ENCODE results near the gene UBE4B. TPM values are rescaled to one million over a fixed set of nuclear protein-coding genes. Genes with fewer than 3 reads are reported as not detected.
"Not testable (repeated sequence)": the region's sequence is repeated elsewhere in the genome, so short reads cannot be mapped to it uniquely, and the experiment has no call there.

The UBE4B gene
- 88.1 and 91.5 TPM in 2 replicates for total RNA-seq (2014; rRNA removed; shearing (Covaris generic))

- DNase-seq, result peak; percentile 100
- H3K27me3 ChIP-seq (ENCODE audit: control insufficient read depth, insufficient read depth, low read length), result no peaks in the 10 kb centered on the region
- H3K36me3 ChIP-seq (replicated peaks; ENCODE audit: control insufficient read depth, insufficient read depth, low read length), result no peaks in the 10 kb centered on the region
- peak within 1 kb of the TSS; percentile 99 for H3K4me3 ChIP-seq (ENCODE audit: insufficient read depth, low read depth, low read length)
These were observed at the start of gene UBE4B for GRCh38 chr1:10032590-10033358. Gene UBE4B (plus strand): TSS chr1:10032958. CDS start chr1:10033671, 713 bp downstream.

DNA sequence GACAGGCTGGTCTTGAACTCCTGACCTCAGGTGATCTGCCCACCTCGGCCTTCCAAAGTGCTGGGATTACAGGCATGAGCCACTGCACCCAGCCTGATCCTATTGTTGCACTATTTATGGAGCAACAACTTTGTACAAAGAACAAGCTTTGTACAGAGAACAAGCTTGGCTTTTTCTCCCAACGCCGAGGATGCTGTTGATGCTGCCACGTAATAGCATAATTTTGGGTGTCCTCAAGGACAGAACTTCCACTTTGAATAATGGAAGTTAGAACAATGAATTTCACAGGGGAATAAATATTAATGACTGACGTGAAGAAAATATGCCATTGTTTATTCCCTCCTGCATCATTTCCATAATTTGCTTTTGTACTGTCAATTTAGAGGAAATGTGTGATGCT lies 48.5 kb upstream of the UBE4B start:
- no peaks in the 10 kb centered on the region for H3K27me3 ChIP-seq (ENCODE audit: control insufficient read depth, insufficient read depth, low read length)
- H3K4me3 ChIP-seq (ENCODE audit: insufficient read depth, low read depth, low read length), result no peak overlapping the region
- DNase-seq, result no peak
- H3K36me3 ChIP-seq (replicated peaks; ENCODE audit: control insufficient read depth, insufficient read depth, low read length), result no peaks in the 10 kb centered on the region

GRCh38 chr1:9985001-9985400 lies 47.8 kb upstream of the UBE4B start:
- Histone ChIP-seq H3K36me3 (replicated peaks; ENCODE audit: control insufficient read depth, insufficient read depth, low read length) (no peaks in the 10 kb centered on the region), H3K4me3 (ENCODE audit: insufficient read depth, low read depth, low read length) (no peak overlapping the region), H3K27me3 (ENCODE audit: control insufficient read depth, insufficient read depth, low read length) (no peaks in the 10 kb centered on the region)
- DNase-seq, result no peak

DNA sequence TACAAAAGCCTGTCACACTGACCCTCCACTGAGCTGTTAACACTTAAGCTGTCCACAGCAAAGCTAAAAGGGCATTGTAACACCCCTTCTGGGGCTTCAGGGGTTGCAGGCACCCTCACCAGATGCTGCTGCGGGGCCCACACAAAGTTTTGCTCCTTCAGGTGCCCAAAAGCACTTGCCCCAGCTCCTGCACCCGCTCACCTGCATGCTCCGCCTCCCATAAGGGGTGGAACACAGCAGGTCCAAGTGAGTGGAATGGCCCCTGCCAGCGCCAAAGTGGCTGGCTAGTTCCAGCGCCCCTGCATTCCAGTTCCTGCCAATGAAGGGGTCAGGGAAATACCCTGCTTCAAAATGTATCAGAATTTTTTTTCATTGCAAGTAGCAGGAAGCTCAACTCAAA lies 43.0 kb upstream of the UBE4B start:
- Histone ChIP-seq H3K4me3 (ENCODE audit: insufficient read depth, low read depth, low read length) (no peak overlapping the region), H3K27me3 (ENCODE audit: control insufficient read depth, insufficient read depth, low read length) (no peaks in the 10 kb centered on the region), H3K36me3 (replicated peaks; ENCODE audit: control insufficient read depth, insufficient read depth, low read length) (no peaks in the 10 kb centered on the region)
- DNase-seq, result no peak

GRCh38 chr1:9990944-9991343 lies 41.8 kb upstream of the UBE4B start:
- no peaks in the 10 kb centered on the region for H3K36me3 ChIP-seq (replicated peaks; ENCODE audit: control insufficient read depth, insufficient read depth, low read length)
- H3K27me3 ChIP-seq (ENCODE audit: control insufficient read depth, insufficient read depth, low read length), result peaks cover 3% of the 10 kb centered on the region; the same call in 1 of the 2 replicates
- no peak overlapping the region for H3K4me3 ChIP-seq (ENCODE audit: insufficient read depth, low read depth, low read length)
- DNase-seq, result no peak

DNA sequence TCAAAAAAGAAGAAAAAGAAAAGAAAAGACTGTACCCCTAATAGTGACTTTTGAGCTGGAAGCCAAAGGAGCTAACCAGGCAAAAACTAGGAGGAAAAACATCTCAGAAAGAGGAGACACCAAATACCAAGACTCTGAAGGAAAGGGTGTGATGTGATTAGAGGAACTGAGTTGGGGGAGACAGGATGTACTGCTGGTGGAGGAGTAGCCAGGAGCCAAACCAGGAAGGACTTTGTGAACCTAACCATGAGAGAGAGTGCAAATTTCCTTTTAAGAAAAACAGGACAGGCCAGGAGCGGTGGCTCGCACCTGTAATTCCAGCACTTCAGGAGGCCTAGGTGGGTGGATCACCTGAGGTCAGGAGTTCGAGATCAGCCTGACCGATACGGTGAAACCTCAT lies 39.8 kb upstream of the UBE4B start:
- Histone ChIP-seq H3K36me3 (replicated peaks; ENCODE audit: control insufficient read depth, insufficient read depth, low read length) (no peaks in the 10 kb centered on the region), H3K4me3 (ENCODE audit: insufficient read depth, low read depth, low read length) (no peak overlapping the region), H3K27me3 (ENCODE audit: control insufficient read depth, insufficient read depth, low read length) (peaks cover 21% of the 10 kb centered on the region)
- no peak for DNase-seq

DNA sequence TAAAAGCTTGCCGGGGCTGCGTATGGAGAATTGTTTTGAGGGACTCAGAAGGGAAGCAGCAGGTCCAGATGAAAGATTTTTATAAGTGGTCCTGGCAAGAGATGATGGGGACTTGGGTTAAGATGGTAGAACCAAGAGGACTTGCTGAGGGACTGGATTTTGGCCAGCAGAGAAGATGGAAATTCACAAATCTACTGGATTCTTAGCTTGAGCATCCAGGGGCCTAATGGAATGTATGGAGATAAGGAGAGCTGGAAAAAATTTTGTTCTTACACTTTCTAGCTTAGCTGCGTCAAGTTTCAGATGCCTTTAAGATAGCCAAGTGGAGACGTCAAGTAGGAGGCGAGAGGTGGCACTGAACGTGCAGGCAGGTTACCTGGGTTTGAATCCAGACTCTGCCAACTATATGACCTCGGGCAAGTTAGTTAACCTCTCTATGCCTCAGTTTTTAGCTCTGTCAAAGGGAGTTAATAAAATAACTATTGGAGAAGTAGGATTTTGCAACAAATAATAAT lies 39.1 kb upstream of the UBE4B start:
- Histone ChIP-seq H3K36me3 (replicated peaks; ENCODE audit: control insufficient read depth, insufficient read depth, low read length) (no peaks in the 10 kb centered on the region), H3K4me3 (ENCODE audit: insufficient read depth, low read depth, low read length) (no peak overlapping the region), H3K27me3 (ENCODE audit: control insufficient read depth, insufficient read depth, low read length) (peaks cover 28% of the 10 kb centered on the region)
- DNase-seq, result no peak

- DNase-seq, result peak; percentile 86
- no peaks in the 10 kb centered on the region for H3K36me3 ChIP-seq (replicated peaks; ENCODE audit: control insufficient read depth, insufficient read depth, low read length)
- peak within 1 kb of the TSS; percentile 66 for H3K4me3 ChIP-seq (ENCODE audit: insufficient read depth, low read depth, low read length)
- peaks cover 32% of the 10 kb centered on the region for H3K27me3 ChIP-seq (ENCODE audit: control insufficient read depth, insufficient read depth, low read length)
These were observed 35.9 kb upstream of the UBE4B start, which contains the start of gene RBP7 for GRCh38 chr1:9996624-9997582. Gene RBP7 (plus strand): TSS chr1:9997228. CDS start chr1:9997259, 31 bp downstream.

DNA sequence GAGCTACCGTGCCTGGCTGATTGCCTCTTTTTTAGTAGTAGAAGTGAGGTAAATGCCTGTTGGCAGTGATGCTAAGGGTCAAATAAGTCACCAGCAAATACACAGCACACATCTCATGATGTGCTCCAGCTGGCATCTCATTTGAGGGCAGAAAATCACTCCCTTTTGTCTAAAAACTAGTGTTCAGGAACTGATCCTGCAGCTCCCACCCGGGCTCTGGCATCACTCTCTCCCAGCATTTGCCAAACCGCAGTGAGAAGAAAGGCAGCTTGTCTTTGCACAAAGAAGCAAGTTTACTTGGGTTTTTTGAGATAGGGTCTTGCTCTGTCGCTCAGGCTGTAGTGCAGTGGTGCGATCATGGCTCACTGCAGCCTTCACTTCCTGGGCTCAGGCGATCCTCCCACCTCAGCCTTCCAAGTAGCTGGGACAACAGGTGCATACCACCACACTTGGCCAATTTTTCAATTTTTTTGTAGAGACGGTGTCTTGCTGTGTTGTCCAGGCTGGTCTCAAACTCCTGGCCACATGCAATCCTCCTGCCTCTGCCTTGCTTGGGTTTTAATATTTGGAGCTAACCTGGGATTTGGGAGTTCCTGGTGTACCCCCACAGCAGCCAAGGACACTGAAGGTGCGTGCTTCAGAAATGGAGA lies 31.6 kb upstream of the UBE4B start:
- H3K27me3 ChIP-seq (ENCODE audit: control insufficient read depth, insufficient read depth, low read length), result peaks cover 29% of the 10 kb centered on the region
- no peak for DNase-seq
- no peak overlapping the region for H3K4me3 ChIP-seq (ENCODE audit: insufficient read depth, low read depth, low read length)
- no peaks in the 10 kb centered on the region for H3K36me3 ChIP-seq (replicated peaks; ENCODE audit: control insufficient read depth, insufficient read depth, low read length)

DNA sequence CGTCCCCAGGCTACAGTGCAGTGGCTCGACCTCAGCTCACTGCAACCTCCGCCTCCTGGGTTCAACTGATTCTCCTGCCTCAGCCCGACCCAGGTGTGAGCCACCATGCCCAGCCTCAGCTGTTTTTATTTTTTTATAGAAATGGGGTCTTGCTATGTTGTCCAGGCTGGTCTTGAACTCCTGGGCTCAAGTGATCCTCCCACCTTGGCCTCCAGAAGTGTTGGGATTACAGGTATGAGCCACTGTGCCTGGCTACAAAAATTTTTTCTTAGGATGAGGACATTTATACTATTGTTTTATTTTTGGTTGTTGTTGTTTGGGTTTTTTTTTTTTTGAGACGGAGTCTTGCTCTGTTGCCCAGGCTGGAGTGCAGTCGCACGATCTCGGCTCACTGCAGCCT lies 27.5 kb upstream of the UBE4B start:
- not testable (repeated sequence) for H3K4me3 ChIP-seq (ENCODE audit: insufficient read depth, low read depth, low read length); DNase-seq; H3K27me3 ChIP-seq (ENCODE audit: control insufficient read depth, insufficient read depth, low read length); H3K36me3 ChIP-seq (replicated peaks; ENCODE audit: control insufficient read depth, insufficient read depth, low read length)

GRCh38 chr1:10007169-10007568 lies 25.6 kb upstream of the UBE4B start:
- Histone ChIP-seq H3K27me3 (ENCODE audit: control insufficient read depth, insufficient read depth, low read length) (no peaks in the 10 kb centered on the region), H3K36me3 (replicated peaks; ENCODE audit: control insufficient read depth, insufficient read depth, low read length) (no peaks in the 10 kb centered on the region), H3K4me3 (ENCODE audit: insufficient read depth, low read depth, low read length) (no peak overlapping the region)
- DNase-seq, result no peak

DNA sequence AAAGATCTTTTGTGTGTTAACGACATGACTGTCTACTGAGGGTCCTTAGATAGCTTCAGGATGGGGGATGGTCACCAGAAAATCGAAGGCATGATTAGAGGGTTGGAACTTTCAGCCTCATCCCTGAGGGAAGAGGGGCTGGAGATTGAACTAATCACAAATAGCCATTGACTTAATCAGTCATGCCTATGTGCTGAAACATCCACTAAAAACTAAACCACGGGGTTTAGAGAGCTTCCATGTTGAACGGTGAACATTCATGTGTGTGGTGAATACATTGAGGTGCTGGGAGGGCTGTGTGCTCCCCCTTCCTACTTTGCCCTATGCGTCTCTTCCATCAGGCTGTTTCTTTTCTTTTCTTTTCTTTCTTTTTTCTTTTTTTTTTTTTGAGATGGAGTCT lies 18.7 kb upstream of the UBE4B start:
- no peak for DNase-seq
- Histone ChIP-seq H3K27me3 (ENCODE audit: control insufficient read depth, insufficient read depth, low read length) (no peaks in the 10 kb centered on the region), H3K4me3 (ENCODE audit: insufficient read depth, low read depth, low read length) (no peak overlapping the region), H3K36me3 (replicated peaks; ENCODE audit: control insufficient read depth, insufficient read depth, low read length) (no peaks in the 10 kb centered on the region)

- no peak overlapping the region for H3K4me3 ChIP-seq (ENCODE audit: insufficient read depth, low read depth, low read length)
- DNase-seq, result no peak
- no peaks in the 10 kb centered on the region for H3K27me3 ChIP-seq (ENCODE audit: control insufficient read depth, insufficient read depth, low read length)
- H3K36me3 ChIP-seq (replicated peaks; ENCODE audit: control insufficient read depth, insufficient read depth, low read length), result no peaks in the 10 kb centered on the region
These were observed 13.2 kb upstream of the UBE4B start for GRCh38 chr1:10019561-10019960.

- H3K4me3 ChIP-seq (ENCODE audit: insufficient read depth, low read depth, low read length), result no peak overlapping the region
- no peak for DNase-seq
- no peaks in the 10 kb centered on the region for H3K27me3 ChIP-seq (ENCODE audit: control insufficient read depth, insufficient read depth, low read length)
- no peaks in the 10 kb centered on the region for H3K36me3 ChIP-seq (replicated peaks; ENCODE audit: control insufficient read depth, insufficient read depth, low read length)
These were observed 12.7 kb upstream of the UBE4B start for GRCh38 chr1:10020086-10020485.
